Measurements from ENCODE around the gene GPATCH1. TPM values are rescaled to one million over a fixed set of nuclear protein-coding genes. Genes with fewer than 3 reads are reported as not detected.
"Not testable (repeated sequence)": the region's sequence is repeated elsewhere in the genome, so short reads cannot be mapped to it uniquely, and the experiment has no call there.

The GPATCH1 gene
- total RNA-seq: 6.3 and 8.2 TPM in 2 replicates

- DNase-seq (ENCODE audit: low read depth) (peak; percentile 63), FAIRE-seq (no peak)
- Histone ChIP-seq H3K36me3 (ENCODE audit: control insufficient read depth, insufficient read depth, low read length) (no peaks in the 10 kb centered on the region), H3K27me3 (ENCODE audit: control insufficient read depth, insufficient read depth, low read length) (no peaks in the 10 kb centered on the region), H3K4me3 (ENCODE audit: low read depth, low read length) (peak within 1 kb of the TSS; percentile 85)
- TF ChIP-seq, protein P1, sequence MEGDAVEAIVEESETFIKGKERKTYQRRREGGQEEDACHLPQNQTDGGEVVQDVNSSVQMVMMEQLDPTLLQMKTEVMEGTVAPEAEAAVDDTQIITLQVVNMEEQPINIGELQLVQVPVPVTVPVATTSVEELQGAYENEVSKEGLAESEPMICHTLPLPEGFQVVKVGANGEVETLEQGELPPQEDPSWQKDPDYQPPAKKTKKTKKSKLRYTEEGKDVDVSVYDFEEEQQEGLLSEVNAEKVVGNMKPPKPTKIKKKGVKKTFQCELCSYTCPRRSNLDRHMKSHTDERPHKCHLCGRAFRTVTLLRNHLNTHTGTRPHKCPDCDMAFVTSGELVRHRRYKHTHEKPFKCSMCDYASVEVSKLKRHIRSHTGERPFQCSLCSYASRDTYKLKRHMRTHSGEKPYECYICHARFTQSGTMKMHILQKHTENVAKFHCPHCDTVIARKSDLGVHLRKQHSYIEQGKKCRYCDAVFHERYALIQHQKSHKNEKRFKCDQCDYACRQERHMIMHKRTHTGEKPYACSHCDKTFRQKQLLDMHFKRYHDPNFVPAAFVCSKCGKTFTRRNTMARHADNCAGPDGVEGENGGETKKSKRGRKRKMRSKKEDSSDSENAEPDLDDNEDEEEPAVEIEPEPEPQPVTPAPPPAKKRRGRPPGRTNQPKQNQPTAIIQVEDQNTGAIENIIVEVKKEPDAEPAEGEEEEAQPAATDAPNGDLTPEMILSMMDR (IDR thresholded peaks at IDR 0.05; ENCODE audit: insufficient read depth, low read length, severe bottlenecking): no peak
Observed at GRCh38 chr19:33080761-33081681, at the start of gene GPATCH1. GPATCH1 (plus strand) TSS chr19:33081181; CDS start chr19:33081194, 13 bp downstream.

DNA sequence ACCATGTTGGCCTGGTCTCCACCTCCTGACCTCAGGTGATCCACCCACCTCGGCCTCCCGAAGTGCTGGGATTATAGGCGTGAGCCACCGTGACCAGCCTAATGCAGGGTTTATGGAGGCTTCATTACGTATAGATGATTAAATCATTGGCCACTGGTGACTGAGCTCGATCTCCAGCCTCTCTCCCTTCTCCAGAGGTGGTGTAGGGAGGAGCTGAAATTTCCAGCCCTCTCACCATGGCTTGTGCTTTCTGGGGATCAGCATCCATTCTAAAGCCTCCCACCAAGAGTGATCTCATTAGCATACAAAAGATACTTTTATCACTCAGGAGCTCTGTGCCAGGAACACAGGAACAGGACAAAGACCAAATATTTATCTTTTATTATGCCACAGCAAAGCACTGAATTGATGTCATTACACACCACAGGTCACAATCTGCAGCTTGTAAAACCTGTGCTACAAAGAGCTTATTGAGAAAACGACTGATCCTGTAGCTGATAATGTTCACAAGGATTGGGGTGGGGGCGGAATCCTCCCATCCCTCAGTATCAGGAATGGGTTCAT lies 48.7 kb upstream of the GPATCH1 start:
- TF ChIP-seq, protein P1 (IDR thresholded peaks at IDR 0.05; ENCODE audit: insufficient read depth, low read length, severe bottlenecking): no peak
- FAIRE-seq (no peak), DNase-seq (ENCODE audit: low read depth) (no peak)
- H3K27me3 ChIP-seq (ENCODE audit: control insufficient read depth, insufficient read depth, low read length): no peaks in the 10 kb centered on the region
- no peak overlapping the region for H3K4me3 ChIP-seq (ENCODE audit: low read depth, low read length)
- no peaks in the 10 kb centered on the region for H3K36me3 ChIP-seq (ENCODE audit: control insufficient read depth, insufficient read depth, low read length)

DNA sequence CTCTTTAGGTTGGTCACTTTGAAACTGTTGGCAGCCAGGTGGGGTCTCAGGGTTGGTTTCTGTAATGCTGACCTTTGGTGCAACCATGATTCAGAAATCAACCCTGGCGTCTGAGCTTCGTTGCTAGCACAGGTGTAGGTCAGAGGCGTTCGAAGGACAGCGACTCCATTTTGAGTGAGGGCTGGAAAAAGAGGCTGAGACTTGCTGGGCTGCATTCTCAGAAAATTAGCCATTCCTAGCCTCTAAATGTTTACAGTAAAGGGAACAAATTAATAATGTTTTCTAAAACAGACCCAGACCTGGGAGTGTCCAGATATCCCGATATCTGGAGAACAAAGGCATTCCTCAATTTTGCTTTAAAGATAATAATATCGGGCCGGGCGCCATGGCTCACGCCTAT lies 45.5 kb upstream of the GPATCH1 start:
- Histone ChIP-seq H3K4me3 (ENCODE audit: low read depth, low read length) (no peak overlapping the region), H3K27me3 (ENCODE audit: control insufficient read depth, insufficient read depth, low read length) (no peaks in the 10 kb centered on the region), H3K36me3 (ENCODE audit: control insufficient read depth, insufficient read depth, low read length) (peaks cover 1% of the 10 kb centered on the region)
- no peak for FAIRE-seq
- TF ChIP-seq, protein P1 (IDR thresholded peaks at IDR 0.05; ENCODE audit: insufficient read depth, low read length, severe bottlenecking): no peak
- no peak for DNase-seq (ENCODE audit: low read depth)

DNA sequence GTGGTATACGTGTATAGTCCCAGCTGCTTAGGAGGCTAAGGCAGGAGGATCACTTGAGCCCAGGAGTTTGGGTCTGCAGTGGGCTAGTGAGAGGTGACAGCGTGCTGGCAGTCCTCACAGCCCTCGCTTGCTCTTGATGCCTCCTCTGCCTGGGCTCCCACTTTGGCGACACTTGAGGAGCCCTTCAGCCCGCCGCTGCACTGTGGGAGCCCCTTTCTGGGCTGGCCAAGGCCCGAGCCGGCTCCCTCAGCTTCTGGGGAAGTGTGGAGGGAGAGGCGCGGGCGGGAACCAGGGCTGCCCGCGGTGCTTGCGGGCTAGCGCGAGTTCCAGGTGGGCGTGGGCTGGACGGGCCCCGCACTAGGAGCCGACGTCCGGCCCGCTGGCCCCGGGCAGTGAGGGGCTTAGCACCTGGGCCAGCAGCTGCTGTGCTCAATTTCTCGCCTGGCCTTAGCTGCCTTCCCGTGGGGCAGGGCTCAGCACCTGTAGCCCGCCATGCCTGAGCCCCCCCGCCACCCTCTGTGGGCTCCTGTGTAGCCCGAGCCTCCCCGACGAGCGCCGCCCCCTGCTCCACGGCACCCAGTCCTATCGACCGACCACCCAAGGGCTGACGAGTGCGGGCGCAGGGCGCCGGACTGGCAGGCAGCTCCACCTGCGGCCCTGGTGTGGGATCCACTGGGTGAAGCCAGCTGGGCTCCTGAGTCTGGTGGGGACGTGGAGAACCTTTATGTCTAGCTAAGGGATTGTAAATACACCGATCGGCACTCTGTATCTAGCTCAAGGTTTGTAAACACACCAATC lies 44.4 kb upstream of the GPATCH1 start:
- FAIRE-seq; H3K27me3 ChIP-seq (ENCODE audit: control insufficient read depth, insufficient read depth, low read length); H3K36me3 ChIP-seq (ENCODE audit: control insufficient read depth, insufficient read depth, low read length); H3K4me3 ChIP-seq (ENCODE audit: low read depth, low read length); DNase-seq (ENCODE audit: low read depth): not testable (repeated sequence)

GRCh38 chr19:33037168-33038025 lies 43.6 kb upstream of the GPATCH1 start:
- FAIRE-seq: not testable (repeated sequence)

GRCh38 chr19:33039108-33039599 lies 41.8 kb upstream of the GPATCH1 start:
- FAIRE-seq (no peak), DNase-seq (ENCODE audit: low read depth) (no peak)
- Histone ChIP-seq H3K36me3 (ENCODE audit: control insufficient read depth, insufficient read depth, low read length) (peaks cover 3% of the 10 kb centered on the region), H3K27me3 (ENCODE audit: control insufficient read depth, insufficient read depth, low read length) (no peaks in the 10 kb centered on the region), H3K4me3 (ENCODE audit: low read depth, low read length) (no peak overlapping the region)
- TF ChIP-seq, protein P1 (IDR thresholded peaks at IDR 0.05; ENCODE audit: insufficient read depth, low read length, severe bottlenecking): no peak

More at GRCh38 chr19:33037168-33038025, 43.6 kb upstream of the GPATCH1 start:
- not testable (repeated sequence) for H3K27me3 ChIP-seq (ENCODE audit: control insufficient read depth, insufficient read depth, low read length); DNase-seq (ENCODE audit: low read depth); H3K4me3 ChIP-seq (ENCODE audit: low read depth, low read length); H3K36me3 ChIP-seq (ENCODE audit: control insufficient read depth, insufficient read depth, low read length)
